HEK293 (cell line): ENCODE results near the gene TTC7B.

Experiments
- GLI2 ChIP-seq: fragments of 450-650 bp; formaldehyde crosslinking; IDR thresholded peaks from 2 replicates; pipeline ENCODE4; 2017; ENCODE audit warnings: missing biosample characterization, missing genetic modification characterization, low read depth, borderline replicate concordance
- GLIS1 ChIP-seq: fragments of 450-650 bp; formaldehyde crosslinking; IDR thresholded peaks from 2 replicates; pipeline ENCODE4 v1.5.1; 2016; ENCODE audit warnings: missing biosample characterization, missing genetic modification characterization
- KLF1 ChIP-seq: fragments of 450-650 bp; formaldehyde crosslinking; IDR thresholded peaks from 2 replicates; pipeline ENCODE4 v1.5.1; 2016; ENCODE audit warnings: missing biosample characterization, missing genetic modification characterization
- KLF9 ChIP-seq: fragments of 450-650 bp; formaldehyde crosslinking; IDR thresholded peaks from 2 replicates; pipeline ENCODE4 v1.5.1; 2016; ENCODE audit warnings: missing biosample characterization, missing genetic modification characterization, low read depth
- OVOL3 ChIP-seq: fragments of 450-650 bp; formaldehyde crosslinking; IDR thresholded peaks from 2 replicates; pipeline ENCODE4 v1.5.1; 2016; ENCODE audit warnings: missing biosample characterization, missing genetic modification characterization
- PRDM4 ChIP-seq: fragments of 450-650 bp; formaldehyde crosslinking; IDR thresholded peaks from 2 replicates; pipeline ENCODE4 v1.5.1; 2017; ENCODE audit warnings: missing biosample characterization, missing genetic modification characterization
- ZBTB1 ChIP-seq: fragments of 450-650 bp; formaldehyde crosslinking; IDR thresholded peaks from 2 replicates; pipeline ENCODE4 v1.5.1; 2016; ENCODE audit warnings: missing biosample characterization, missing genetic modification characterization
- ZBTB26 ChIP-seq: fragments of 450-650 bp; formaldehyde crosslinking; optimal IDR thresholded peaks from 2 replicates; pipeline ENCODE3; 2016; ENCODE audit warnings: missing biosample characterization, mild to moderate bottlenecking, missing genetic modification characterization
- ZBTB44 ChIP-seq: fragments of 450-650 bp; IDR thresholded peaks from 2 replicates; pipeline ENCODE4 v1.5.1; 2018; ENCODE audit warnings: missing biosample characterization, mild to moderate bottlenecking, missing genetic modification characterization
- ZBTB6 ChIP-seq: fragments of 450-650 bp; formaldehyde crosslinking; IDR thresholded peaks from 2 replicates; pipeline ENCODE4 v1.5.1; 2017; ENCODE audit warnings: missing biosample characterization, missing genetic modification characterization
- ZEB2 ChIP-seq: fragments of 450-650 bp; formaldehyde crosslinking; IDR thresholded peaks from 2 replicates; pipeline ENCODE4 v1.5.1; 2016; ENCODE audit warnings: missing biosample characterization, missing genetic modification characterization
- ZFHX2 ChIP-seq: fragments of 450-650 bp; formaldehyde crosslinking; conservative IDR thresholded peaks from 2 replicates; pipeline ENCODE4 v1.5.1; 2016; ENCODE audit warnings: missing biosample characterization, missing genetic modification characterization
- ZFP3 ChIP-seq: fragments of 450-650 bp; formaldehyde crosslinking; IDR thresholded peaks from 2 replicates; pipeline ENCODE4 v1.5.1; 2016; ENCODE audit warnings: low read depth, missing biosample characterization, missing genetic modification characterization
- ZFP37 ChIP-seq: fragments of 450-650 bp; formaldehyde crosslinking; IDR thresholded peaks from 2 replicates; pipeline ENCODE4 v1.5.1; 2016; ENCODE audit warnings: missing biosample characterization, missing genetic modification characterization
- ZFP41 ChIP-seq: fragments of 450-650 bp; formaldehyde crosslinking; IDR thresholded peaks from 2 replicates; pipeline ENCODE4 v1.5.1; 2016; ENCODE audit warnings: missing biosample characterization, missing genetic modification characterization, borderline replicate concordance
- ZNF112 ChIP-seq: fragments of 450-650 bp; formaldehyde crosslinking; IDR thresholded peaks from 2 replicates; pipeline ENCODE4 v1.5.0; 2017; ENCODE audit warnings: missing biosample characterization, missing genetic modification characterization
- ZNF114 ChIP-seq: fragments of 450-650 bp; formaldehyde crosslinking; IDR thresholded peaks from 2 replicates; pipeline ENCODE4 v1.5.0; 2017; ENCODE audit warnings: missing biosample characterization, missing genetic modification characterization
- ZNF155 ChIP-seq: fragments of 450-650 bp; formaldehyde crosslinking; IDR thresholded peaks from 2 replicates; pipeline ENCODE4 v1.5.1; 2016; ENCODE audit warnings: missing biosample characterization, missing genetic modification characterization
- ZNF211 ChIP-seq: fragments of 450-650 bp; formaldehyde crosslinking; IDR thresholded peaks from 2 replicates; pipeline ENCODE4 v1.5.1; 2016; ENCODE audit warnings: low read depth, missing biosample characterization, missing genetic modification characterization
- ZNF274 ChIP-seq, 2 experiments: fragments of 200-500 bp in 1 of 2; fragments of 450-650 bp in 1 of 2; sonication (Bioruptor generic) in 1 of 2; formaldehyde crosslinking in 1 of 2; IDR thresholded peaks; 2 replicates each; pipeline versions ENCODE4 v1.5.1 to v1.6.1; 2014 to 2016; ENCODE audit warnings: borderline replicate concordance in 1 of 2, inconsistent platforms in 1 of 2, low read length in 1 of 2, missing biosample characterization in 1 of 2, missing genetic modification characterization in 1 of 2
- ZNF292 ChIP-seq: fragments of 450-650 bp; formaldehyde crosslinking; IDR thresholded peaks from 2 replicates; pipeline ENCODE4 v1.5.1; 2016; ENCODE audit warnings: low read depth, missing biosample characterization, missing genetic modification characterization, borderline replicate concordance
- ZNF324 ChIP-seq: fragments of 450-650 bp; formaldehyde crosslinking; IDR thresholded peaks from 2 replicates; pipeline ENCODE4 v1.5.1; 2016; ENCODE audit warnings: missing biosample characterization, missing genetic modification characterization
- ZNF37A ChIP-seq: fragments of 450-650 bp; IDR thresholded peaks from 2 replicates; pipeline ENCODE4 v1.5.1; 2018; ENCODE audit warnings: missing biosample characterization, missing genetic modification characterization
- ZNF391 ChIP-seq: fragments of 450-650 bp; formaldehyde crosslinking; IDR thresholded peaks from 2 replicates; pipeline ENCODE4 v1.5.1; 2016; ENCODE audit warnings: low read depth, missing biosample characterization, missing genetic modification characterization, borderline replicate concordance
- ZNF513 ChIP-seq: fragments of 450-650 bp; IDR thresholded peaks from 2 replicates; pipeline ENCODE4 v1.5.1; 2018; ENCODE audit warnings: missing biosample characterization, missing genetic modification characterization
- ZNF529 ChIP-seq: fragments of 450-650 bp; formaldehyde crosslinking; IDR thresholded peaks from 2 replicates; pipeline ENCODE4 v1.5.1; 2017; ENCODE audit warnings: missing genetic modification characterization, missing biosample characterization; ENCODE audit not compliant: insufficient replicate concordance
- ZNF549 ChIP-seq: fragments of 450-650 bp; IDR thresholded peaks from 2 replicates; pipeline ENCODE4 v1.5.1; 2018; ENCODE audit warnings: missing biosample characterization, missing genetic modification characterization, mild to moderate bottlenecking, inconsistent platforms, moderate library complexity
- ZNF623 ChIP-seq: fragments of 450-650 bp; formaldehyde crosslinking; IDR thresholded peaks from 2 replicates; pipeline ENCODE4 v1.5.1; 2016; ENCODE audit warnings: missing biosample characterization, missing genetic modification characterization
- ZNF670 ChIP-seq: fragments of 450-650 bp; formaldehyde crosslinking; IDR thresholded peaks from 2 replicates; pipeline ENCODE4 v1.5.1; 2016; ENCODE audit warnings: missing biosample characterization, missing genetic modification characterization, low read depth
- ZNF704 ChIP-seq: fragments of 450-650 bp; formaldehyde crosslinking; IDR thresholded peaks from 2 replicates; pipeline ENCODE4 v1.5.1; 2016; ENCODE audit warnings: missing biosample characterization, missing genetic modification characterization
- ZSCAN16 ChIP-seq: fragments of 450-650 bp; formaldehyde crosslinking; IDR thresholded peaks from 2 replicates; pipeline ENCODE4 v1.5.1; 2016; ENCODE audit warnings: missing biosample characterization, missing genetic modification characterization

The TTC7B gene

GRCh38 chr14:90827919-90828610, 11.8 kb upstream of the TTC7B start (continued):
- TF ChIP-seq ZFP37 (tag by site-specific recombination) (0 out of 2 replicates have a peak, but pooled peaks have one; percentile 25), ZNF623 (tag by site-specific recombination) (no peak), ZNF37A (no peak), ZFHX2 (tag by site-specific recombination) (peak; percentile 83), ZNF549 (no peak), ZNF670 (tag by site-specific recombination) (no peak), ZNF112 (tag by site-specific recombination) (no peak), KLF9 (no peak), ZSCAN16 (tag by site-specific recombination) (no peak), ZNF155 (no peak), ZNF274 (IDR thresholded peaks at IDR 0.05; ENCODE audit: low read length) (no peak), ZNF274 (tag by site-specific recombination; IDR thresholded peaks at IDR 0.05; ENCODE audit: borderline replicate concordance) (no peak), ZNF324 (tag by site-specific recombination) (no peak), GLI2 (no peak), ZBTB1 (tag by site-specific recombination) (no peak), ZNF513 (tag by site-specific recombination) (peak; percentile 53), OVOL3 (tag by site-specific recombination) (no peak), ZEB2 (peak; percentile 75; the same call in 1 of the 2 replicates), ZNF211 (tag by site-specific recombination) (no peak), ZFP3 (tag by site-specific recombination) (no peak), ZBTB44 (tag by site-specific recombination) (no peak), GLIS1 (tag by site-specific recombination) (peak; percentile 54; the same call in 1 of the 2 replicates), ZNF391 (no peak), KLF1 (peak; percentile 72), PRDM4 (tag by site-specific recombination) (no peak), ZNF292 (tag by site-specific recombination) (no peak), ZFP41 (tag by site-specific recombination) (no peak), ZNF704 (no peak), ZBTB26 (tag by site-specific recombination) (peak; percentile 69), ZBTB6 (tag by site-specific recombination) (no peak), ZNF529 (tag by site-specific recombination) (no peak), ZNF114 (tag by site-specific recombination) (no peak)
